HG02610 (cell line): ENCODE results near the gene ARNT2.
"Not testable (repeated sequence)": the region's sequence is repeated elsewhere in the genome, so short reads cannot be mapped to it uniquely, and the experiment has no call there.

Source experiments
- ATAC-seq: cut with Tn5 transposase; IDR thresholded peaks from one replicate; pipeline ENCODE4 v1.9.1; 2021; ENCODE audit warnings: mild to moderate bottlenecking, moderate library complexity; ENCODE audit not compliant: unreplicated experiment

Gene ARNT2

DNA sequence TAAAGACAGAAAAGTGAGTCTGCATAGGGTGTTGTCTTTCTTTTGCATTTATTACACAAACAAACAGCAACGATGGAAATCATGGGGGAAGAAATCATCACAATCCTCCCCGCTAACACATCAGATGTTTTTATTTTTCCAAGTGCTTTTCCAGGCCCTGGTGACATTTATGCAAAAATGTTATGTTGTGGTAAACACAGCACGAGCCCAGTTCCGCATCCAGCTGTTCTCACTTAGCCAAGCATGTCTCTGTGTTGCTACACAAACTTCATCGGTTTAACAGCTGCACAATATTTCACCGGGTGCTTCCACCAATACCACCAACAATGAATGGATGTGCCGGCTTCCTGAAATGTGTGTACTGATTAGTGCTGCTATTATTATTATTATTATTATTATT, 237.2 kb downstream of the ARNT2 start:
- no peak for ATAC-seq

DNA sequence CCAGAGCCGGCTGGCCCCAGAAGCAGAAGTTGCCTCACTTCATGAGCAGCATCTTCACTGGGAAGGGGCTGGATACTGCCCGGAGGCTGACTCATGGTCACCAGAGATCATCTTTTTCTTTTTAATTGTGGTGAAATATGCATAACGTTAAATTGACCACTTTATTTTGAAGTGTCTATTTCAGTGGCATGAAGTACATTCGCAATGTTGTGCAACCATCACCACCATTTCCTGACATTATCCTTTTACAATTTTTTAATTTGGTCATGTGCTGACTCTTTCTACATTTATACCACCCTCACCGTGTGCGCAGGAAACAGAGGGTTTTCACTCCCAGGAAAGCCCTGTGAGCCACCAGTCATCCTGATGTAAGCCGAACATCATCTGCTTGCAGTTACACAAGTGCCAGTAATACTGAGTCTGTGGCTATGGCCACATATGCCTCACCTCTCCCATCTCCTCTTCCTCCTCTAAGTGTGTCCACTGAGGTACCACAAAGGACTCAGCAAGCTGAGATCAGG, 239.3 kb downstream of the ARNT2 start:
- ATAC-seq = no peak

DNA sequence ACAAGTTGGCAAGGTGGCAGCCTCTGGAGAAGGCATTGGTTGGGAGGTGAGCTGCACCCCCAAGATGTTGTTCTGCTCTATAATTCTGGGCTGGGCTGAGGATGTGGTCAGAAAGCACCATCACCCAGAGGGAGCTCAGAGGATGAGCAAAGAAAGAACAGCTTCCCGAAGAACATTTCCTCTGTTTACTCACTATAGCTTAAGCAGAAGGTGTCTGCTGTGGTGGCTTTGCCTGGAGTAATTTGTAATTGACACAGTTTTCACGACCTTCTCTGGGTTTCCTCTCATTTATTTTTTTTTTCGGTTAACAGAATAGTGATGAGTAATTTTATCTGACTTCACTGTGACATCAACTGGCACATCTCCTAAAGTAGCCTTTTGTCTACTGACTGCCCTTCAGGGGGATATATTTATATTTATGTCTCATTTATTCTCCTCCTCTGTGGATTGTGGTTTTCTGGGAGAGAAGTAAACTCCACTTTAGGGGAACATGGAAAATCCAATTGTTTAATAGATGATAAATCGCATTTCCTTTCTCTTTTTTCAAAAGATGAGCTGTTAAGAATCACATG, 241.4 kb downstream of the ARNT2 start:
- ATAC-seq = no peak

DNA sequence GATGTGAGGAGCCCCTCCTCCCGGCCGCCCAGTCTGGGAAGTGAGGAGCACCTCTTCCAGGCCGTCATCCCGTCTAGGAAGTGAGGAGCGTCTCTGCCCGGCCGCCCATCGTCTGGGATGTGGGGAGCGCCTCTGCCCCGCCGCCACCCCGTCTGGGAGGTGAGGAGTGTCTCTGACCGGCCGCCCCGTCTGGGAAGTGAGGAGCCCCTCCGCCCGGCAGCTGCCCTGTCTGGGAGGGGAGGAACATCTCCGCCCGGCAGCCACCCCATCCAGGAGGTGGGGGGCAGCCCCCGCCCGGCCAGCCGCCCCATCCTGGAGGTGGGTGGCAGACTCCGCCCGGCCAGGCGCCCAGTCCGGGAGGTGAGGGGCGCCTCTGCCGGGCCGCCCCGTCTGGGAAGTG, 243.2 kb downstream of the ARNT2 start:
- ATAC-seq = not testable (repeated sequence)
